HG02943 (cell line): ENCODE measurements around the gene ANKRD34C.
"Not testable (repeated sequence)": the region's sequence is repeated elsewhere in the genome, so short reads cannot be mapped to it uniquely, and the experiment has no call there.

Source experiments
- ATAC-seq: cut with Tn5 transposase; IDR thresholded peaks from one replicate; pipeline ENCODE4 v1.9.1; 2021; ENCODE audit warnings: mild to moderate bottlenecking, low read depth, moderate library complexity; ENCODE audit not compliant: unreplicated experiment

Gene ANKRD34C

DNA sequence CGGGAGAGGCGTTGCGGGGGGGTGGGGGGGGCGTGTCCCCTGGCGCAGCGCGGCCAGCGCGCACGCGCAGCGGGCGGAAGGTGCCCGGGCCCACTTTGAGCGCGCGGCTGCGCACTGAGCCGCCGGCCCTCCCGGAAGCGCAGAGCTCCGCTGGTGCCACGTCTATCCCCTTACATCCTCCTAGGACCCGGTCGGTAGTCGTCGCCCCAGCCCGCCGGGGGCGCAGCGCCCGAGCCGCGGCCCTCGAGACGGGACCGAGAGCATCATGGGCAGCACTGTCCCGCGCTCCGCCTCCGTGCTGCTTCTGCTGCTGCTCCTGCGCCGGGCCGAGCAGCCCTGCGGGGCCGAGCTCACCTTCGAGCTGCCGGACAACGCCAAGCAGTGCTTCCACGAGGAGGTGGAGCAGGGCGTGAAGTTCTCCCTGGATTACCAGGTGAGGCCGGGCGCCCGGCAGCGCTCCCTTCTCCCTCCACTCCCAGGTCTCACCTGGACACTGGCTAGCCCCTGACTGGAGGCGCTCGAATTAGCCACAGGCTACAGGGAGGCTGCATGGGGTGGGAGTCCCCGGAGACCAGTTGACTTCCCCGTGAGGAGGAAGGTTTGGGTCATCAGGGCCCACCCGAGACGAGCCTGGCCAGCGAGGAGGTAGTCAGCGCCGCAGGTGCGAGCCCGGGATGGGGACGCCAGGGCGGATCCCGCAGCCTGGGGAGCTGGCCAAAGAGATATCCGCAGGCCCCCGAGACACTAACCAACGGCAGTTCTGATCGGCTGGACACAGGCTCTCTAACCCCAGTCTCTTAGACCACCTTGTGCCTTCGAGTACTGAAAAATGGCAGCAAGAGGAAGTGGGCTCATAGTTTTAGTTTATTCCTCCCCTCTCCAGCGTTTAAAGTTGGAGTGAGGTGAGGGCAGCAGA lies 28.7 kb downstream of the ANKRD34C start, which contains the start of gene TMED3:
TMED3 (plus strand) TSS at position 128 of the 916 bp plus-strand sequence; CDS start at position 266, 138 bp downstream.
- peak; percentile 90 for ATAC-seq

DNA sequence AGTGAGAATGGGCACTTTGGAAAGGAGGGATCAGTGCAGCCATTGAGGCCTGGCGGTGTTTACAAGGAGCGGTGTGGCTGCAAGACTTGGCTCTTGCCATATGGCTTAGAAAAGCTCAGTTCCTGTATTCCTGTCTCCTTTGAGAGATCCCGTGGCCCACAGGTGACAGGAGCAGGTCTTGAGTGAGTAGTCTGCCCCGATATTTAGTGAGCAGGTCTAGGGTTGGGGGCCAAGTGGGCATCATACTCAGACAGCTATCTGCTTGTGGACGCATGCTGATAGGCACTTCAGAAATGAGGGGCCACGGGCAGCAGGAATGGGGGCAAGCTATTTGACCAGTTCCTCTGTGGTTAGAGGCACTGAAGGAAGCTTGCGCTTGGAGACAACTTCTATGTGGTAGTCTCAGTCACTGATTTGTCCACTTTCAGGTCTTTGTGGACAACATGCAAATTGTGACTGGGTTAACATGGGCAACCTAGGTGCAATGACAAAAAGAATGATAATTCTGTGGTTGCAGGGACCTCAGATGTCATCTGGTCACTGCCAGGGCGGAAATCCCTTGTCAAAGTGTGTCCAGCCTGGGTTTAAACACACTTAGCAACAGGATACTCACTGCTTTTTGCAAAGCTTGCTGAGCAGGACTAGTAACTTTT lies 29.5 kb downstream of the ANKRD34C start:
- no peak for ATAC-seq

GRCh38 chr15:79314186-79314585 lies 31.7 kb downstream of the ANKRD34C start:
- ATAC-seq: no peak

- ATAC-seq: no peak
Measured at GRCh38 chr15:79314811-79315210, 32.3 kb downstream of the ANKRD34C start.

GRCh38 chr15:79315623-79316328 lies 33.3 kb downstream of the ANKRD34C start:
- no peak for ATAC-seq

- no peak for ATAC-seq
Measured at GRCh38 chr15:79316864-79317263, 34.3 kb downstream of the ANKRD34C start.

DNA sequence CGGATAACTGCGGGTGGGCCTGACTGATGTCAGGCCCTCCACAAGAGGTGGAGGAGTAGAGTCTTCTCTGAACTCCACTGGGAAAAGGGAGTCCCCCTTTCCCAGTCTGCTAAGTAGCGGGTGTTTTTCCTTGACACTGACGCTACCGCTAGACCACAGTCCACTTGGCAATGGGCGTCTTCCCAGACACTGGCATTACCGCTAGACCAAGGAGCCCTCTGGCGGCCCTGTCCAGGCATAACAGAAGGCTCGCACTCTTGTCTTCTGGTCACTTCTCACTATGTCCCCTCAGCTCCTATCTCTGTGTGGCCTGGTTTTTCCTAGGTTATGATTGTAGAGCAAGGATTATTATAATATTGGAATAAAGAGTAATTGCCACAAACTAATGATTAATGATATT lies 37.5 kb downstream of the ANKRD34C start:
- not testable (repeated sequence) for ATAC-seq

DNA sequence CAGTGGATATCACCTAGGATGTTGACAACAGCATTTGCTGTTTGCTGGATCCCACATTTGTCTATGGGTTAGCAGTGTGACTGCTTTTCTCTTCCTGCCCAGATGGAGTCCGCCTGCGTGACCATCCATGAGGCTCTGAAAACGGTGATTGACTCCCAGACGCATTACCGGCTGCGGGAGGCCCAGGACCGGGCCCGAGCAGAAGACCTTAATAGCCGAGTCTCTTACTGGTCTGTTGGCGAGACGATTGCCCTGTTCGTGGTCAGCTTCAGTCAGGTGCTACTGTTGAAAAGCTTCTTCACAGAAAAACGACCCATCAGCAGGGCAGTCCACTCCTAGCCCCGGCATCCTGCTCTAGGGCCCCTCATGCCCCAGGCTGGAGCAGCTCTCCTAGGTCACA lies 39.4 kb downstream of the ANKRD34C start:
- ATAC-seq: no peak

- no peak for ATAC-seq
Measured at GRCh38 chr15:79322306-79322705, 39.8 kb downstream of the ANKRD34C start.

- no peak for ATAC-seq
Measured at GRCh38 chr15:79322945-79323344, 40.4 kb downstream of the ANKRD34C start.

GRCh38 chr15:79329171-79329611 lies 46.7 kb downstream of the ANKRD34C start:
- no peak for ATAC-seq
